Neural crest cell (in vitro differentiated cells): ENCODE data around the gene STAT1. TPM values are rescaled to one million over a fixed set of nuclear protein-coding genes. Genes with fewer than 3 reads are reported as not detected.

Experiments used
- DNase-seq: peaks from one replicate; pipeline ENCODE4 v3.0.0; 2021; ENCODE audit warnings: low read depth, mixed read lengths, low spot score
- H3K27ac Mint-ChIP-seq: one replicate; pipeline ENCODE4 v1.8.0; 2021; ENCODE audit warnings: mild to moderate bottlenecking, mixed read lengths; ENCODE audit not compliant: unreplicated experiment
- H3K27me3 Mint-ChIP-seq: 2 replicates; pipeline ENCODE4 v1.8.0; 2021; ENCODE audit warnings: low read depth, mild to moderate bottlenecking, mixed read lengths
- H3K36me3 Mint-ChIP-seq: 2 replicates; pipeline ENCODE4 v1.8.0; 2021; ENCODE audit warnings: low read depth, mild to moderate bottlenecking, mixed read lengths
- H3K4me1 Mint-ChIP-seq: 2 replicates; pipeline ENCODE4 v1.8.0; 2021; ENCODE audit warnings: mixed read lengths
- H3K4me3 Mint-ChIP-seq: one replicate; pipeline ENCODE4 v1.8.0; 2021; ENCODE audit warnings: mild to moderate bottlenecking, mixed read lengths
- H3K9me3 Mint-ChIP-seq: 2 replicates; pipeline ENCODE4 v1.8.0; 2021; ENCODE audit warnings: mixed read lengths
- total RNA-seq: library from RNA; stranded (reverse); gene quantifications from 2 replicates; pipeline ENCODE4 v1.2.1, GENCODE V29; 2021
- TF ChIP-seq, protein P1 (sequence below): fragments of 200-600 bp; sonication (generic); conservative IDR thresholded peaks from 2 replicates; pipeline ENCODE4 v1.5.0; 2021; ENCODE audit warnings: antibody characterized with exemption, mild to moderate bottlenecking

The STAT1 gene
- total RNA-seq, 1 donor from 2014 or later, result 39.9 TPM

DNA sequence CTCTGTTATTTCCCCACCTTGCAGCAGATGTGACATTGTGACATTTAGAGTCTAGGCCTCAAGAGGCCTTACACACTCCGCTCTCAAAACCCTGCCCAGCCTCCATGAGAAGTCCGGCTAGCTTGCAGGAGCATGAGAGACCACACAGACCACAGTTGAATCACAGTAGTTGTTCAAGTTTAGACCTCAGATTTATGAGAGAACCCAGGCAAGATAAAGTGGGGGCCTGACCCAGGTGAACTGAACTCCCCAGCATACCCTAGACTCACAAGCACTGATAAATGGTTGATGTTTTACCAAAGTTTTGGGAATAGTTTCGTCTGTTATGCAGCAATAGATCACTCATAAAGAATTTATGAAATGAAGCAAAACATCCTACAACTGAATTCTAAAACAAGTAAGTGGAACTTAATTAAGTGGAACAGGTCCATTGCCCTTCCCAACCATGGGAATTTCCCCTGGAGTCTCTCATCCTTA, 4.7 kb upstream of the STAT1 start:
- no peak overlapping the region for H3K27ac Mint-ChIP-seq
- H3K9me3 Mint-ChIP-seq, result no peaks in the 10 kb centered on the region
- peaks cover 16% of the 10 kb centered on the region for H3K27me3 Mint-ChIP-seq
- TF ChIP-seq, protein P1, sequence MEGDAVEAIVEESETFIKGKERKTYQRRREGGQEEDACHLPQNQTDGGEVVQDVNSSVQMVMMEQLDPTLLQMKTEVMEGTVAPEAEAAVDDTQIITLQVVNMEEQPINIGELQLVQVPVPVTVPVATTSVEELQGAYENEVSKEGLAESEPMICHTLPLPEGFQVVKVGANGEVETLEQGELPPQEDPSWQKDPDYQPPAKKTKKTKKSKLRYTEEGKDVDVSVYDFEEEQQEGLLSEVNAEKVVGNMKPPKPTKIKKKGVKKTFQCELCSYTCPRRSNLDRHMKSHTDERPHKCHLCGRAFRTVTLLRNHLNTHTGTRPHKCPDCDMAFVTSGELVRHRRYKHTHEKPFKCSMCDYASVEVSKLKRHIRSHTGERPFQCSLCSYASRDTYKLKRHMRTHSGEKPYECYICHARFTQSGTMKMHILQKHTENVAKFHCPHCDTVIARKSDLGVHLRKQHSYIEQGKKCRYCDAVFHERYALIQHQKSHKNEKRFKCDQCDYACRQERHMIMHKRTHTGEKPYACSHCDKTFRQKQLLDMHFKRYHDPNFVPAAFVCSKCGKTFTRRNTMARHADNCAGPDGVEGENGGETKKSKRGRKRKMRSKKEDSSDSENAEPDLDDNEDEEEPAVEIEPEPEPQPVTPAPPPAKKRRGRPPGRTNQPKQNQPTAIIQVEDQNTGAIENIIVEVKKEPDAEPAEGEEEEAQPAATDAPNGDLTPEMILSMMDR, result no peak
- peak overlapping the region; percentile 64 for H3K4me3 Mint-ChIP-seq
- no peaks in the 10 kb centered on the region for H3K4me1 Mint-ChIP-seq
- H3K36me3 Mint-ChIP-seq, result no peaks in the 10 kb centered on the region
- no peak for DNase-seq

DNA sequence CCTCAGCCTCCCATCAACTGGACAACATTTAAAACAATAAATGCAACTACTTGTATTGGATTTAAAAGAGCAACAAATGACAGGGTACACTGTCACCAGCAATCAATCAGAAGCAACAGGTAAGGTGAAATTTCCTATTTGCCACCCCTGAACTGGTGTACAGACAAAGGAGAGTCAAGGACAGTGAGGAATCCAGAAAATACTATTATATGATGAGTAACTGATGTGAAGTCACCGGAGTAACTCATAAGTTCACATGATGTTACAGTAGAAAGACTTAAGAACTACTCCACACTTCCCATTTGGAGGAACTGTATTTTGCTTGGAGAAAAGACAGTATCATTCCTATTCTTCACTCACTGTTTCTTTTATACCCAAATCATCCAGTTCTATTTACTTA, 4.1 kb upstream of the STAT1 start:
- no peak for DNase-seq
- TF ChIP-seq, protein P1, result no peak
- Mint-ChIP-seq H3K27ac (no peak overlapping the region), H3K27me3 (peaks cover 16% of the 10 kb centered on the region), H3K4me3 (peak overlapping the region; percentile 64), H3K9me3 (no peaks in the 10 kb centered on the region), H3K36me3 (no peaks in the 10 kb centered on the region), H3K4me1 (no peaks in the 10 kb centered on the region)

DNA sequence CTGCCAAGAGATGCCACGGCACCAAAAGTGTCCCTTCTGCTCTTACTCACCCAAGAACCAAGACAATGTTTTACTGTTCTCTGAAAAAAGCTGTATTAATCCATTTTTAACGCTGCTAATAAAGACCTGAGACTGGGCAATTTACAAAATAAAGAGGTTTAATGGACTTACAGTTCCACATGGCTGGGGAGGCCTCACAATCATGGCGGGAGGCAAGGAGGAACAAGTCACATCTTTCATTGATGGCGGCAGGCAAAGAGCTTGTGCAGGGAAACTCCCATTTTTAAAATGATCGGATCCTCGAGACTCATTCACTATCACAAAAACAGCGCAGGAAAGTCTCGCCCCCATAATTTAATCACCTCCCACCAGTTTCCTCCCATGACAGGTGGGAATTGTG, 1.9 kb upstream of the STAT1 start:
- DNase-seq, result no peak
- H3K4me3 Mint-ChIP-seq, result no peak overlapping the region
- peaks cover 16% of the 10 kb centered on the region for H3K27me3 Mint-ChIP-seq
- no peaks in the 10 kb centered on the region for H3K9me3 Mint-ChIP-seq
- no peak overlapping the region for H3K27ac Mint-ChIP-seq
- TF ChIP-seq, protein P1, result no peak
- no peaks in the 10 kb centered on the region for H3K4me1 Mint-ChIP-seq
- no peaks in the 10 kb centered on the region for H3K36me3 Mint-ChIP-seq

DNA sequence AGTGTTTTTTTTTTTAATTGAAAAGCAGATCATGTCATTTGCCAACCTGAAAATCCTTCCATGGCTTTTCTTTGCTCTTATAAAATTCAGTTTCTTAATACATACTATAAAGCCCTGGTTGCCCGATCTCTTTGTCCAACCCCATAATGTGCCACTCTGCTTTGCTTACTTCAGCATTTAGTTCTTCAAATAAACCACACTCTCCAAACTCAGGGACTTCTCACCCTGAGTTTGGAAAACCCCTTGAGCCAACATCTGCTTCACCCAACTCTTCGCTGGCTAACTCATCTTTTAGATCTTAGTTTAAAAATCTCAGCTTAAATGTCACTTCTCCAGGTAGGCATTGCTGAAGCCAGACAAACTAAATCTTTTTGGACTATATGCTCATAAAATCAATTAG, 1.3 kb upstream of the STAT1 start:
- DNase-seq, result no peak
- TF ChIP-seq, protein P1, result no peak
- H3K27me3 Mint-ChIP-seq, result peaks cover 16% of the 10 kb centered on the region
- no peaks in the 10 kb centered on the region for H3K4me1 Mint-ChIP-seq
- no peak overlapping the region for H3K27ac Mint-ChIP-seq
- H3K4me3 Mint-ChIP-seq, result no peak overlapping the region
- no peaks in the 10 kb centered on the region for H3K36me3 Mint-ChIP-seq
- no peaks in the 10 kb centered on the region for H3K9me3 Mint-ChIP-seq

DNA sequence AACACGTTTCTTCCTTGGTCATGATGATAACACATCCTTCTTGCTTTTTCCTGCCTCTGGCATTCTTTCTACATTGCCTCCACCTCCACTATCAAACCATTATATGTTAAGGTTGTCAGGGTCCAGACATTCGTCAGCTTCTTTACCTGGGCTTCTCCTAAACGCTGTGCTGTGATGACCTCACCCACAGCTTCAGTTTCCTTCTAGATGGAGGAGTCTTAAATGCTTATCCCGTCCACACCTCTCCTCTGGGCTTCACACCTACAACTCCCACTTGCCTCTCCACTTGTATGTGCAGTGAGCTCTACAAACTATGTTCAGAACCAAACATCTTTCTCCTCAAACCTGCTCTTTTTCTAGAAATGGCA, 666 bp upstream of the STAT1 start:
- Mint-ChIP-seq H3K27me3 (peaks cover 16% of the 10 kb centered on the region), H3K36me3 (no peaks in the 10 kb centered on the region), H3K27ac (no peak overlapping the region), H3K9me3 (no peaks in the 10 kb centered on the region), H3K4me3 (no peak overlapping the region), H3K4me1 (no peaks in the 10 kb centered on the region)
- DNase-seq, result no peak
- TF ChIP-seq, protein P1, result no peak

DNA sequence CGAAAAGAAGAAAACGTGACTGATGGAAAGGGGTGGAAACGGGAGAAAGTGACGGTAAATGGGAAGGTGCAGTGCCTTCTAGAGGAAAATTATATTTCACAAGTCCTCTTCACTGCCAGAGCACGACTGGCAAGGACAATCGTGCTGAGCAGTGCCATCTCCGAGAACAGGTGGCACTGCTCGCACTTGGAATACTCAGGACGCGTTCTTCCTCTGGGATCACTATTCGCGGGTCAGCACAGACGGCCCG, 364 bp downstream of the STAT1 start:
- DNase-seq, result no peak
- Mint-ChIP-seq H3K27ac (no peak overlapping the region), H3K4me1 (no peaks in the 10 kb centered on the region), H3K4me3 (no peak overlapping the region), H3K9me3 (no peaks in the 10 kb centered on the region), H3K27me3 (peaks cover 16% of the 10 kb centered on the region), H3K36me3 (no peaks in the 10 kb centered on the region)
- TF ChIP-seq, protein P1, result no peak
